CD4-positive, alpha-beta memory T cell (primary cell): Measurements from ENCODE around the gene C18orf54. TPM values are rescaled to one million over a fixed set of nuclear protein-coding genes. Genes with fewer than 3 reads are reported as not detected.

Experiments used
- CTCF ChIA-PET: fragments of 350-600 bp; sonication (Branson Sonifier 250); formaldehyde crosslinking; loops from one replicate; lab custom pipeline; 2021; ENCODE audit warnings: inconsistent platforms; ENCODE audit not compliant: partially characterized antibody; lab: Charles Lee
- POLR2A ChIA-PET: fragments of 350-600 bp; sonication (Branson Sonifier 250); formaldehyde crosslinking; loops from one replicate; lab custom pipeline; 2021; ENCODE audit not compliant: partially characterized antibody; lab: Charles Lee
- DNase-seq, 5 donors: peaks; one replicate each; pipeline versions ENCODE4 v3.0.0 to v3.0.0-alpha.2; 2020 to 2022; ENCODE audit warnings: mixed read lengths in 1 of 5
- H3K27ac ChIP-seq: one replicate; pipeline ENCODE4 v1.7.0; 2013; ENCODE audit warnings: low read depth, low read length
- H3K27me3 ChIP-seq: 2 replicates; pipeline ENCODE4 v1.7.0; 2013; ENCODE audit warnings: mild to moderate bottlenecking, low read length, moderate library complexity; ENCODE audit not compliant: insufficient read depth
- H3K36me3 ChIP-seq: 2 replicates; pipeline ENCODE4 v1.7.0; 2013; ENCODE audit warnings: mild to moderate bottlenecking, low read length, moderate library complexity; ENCODE audit not compliant: insufficient read depth
- H3K4me1 ChIP-seq: 2 replicates; pipeline ENCODE4 v1.7.0; 2013; ENCODE audit warnings: mild to moderate bottlenecking, low read length, moderate library complexity; ENCODE audit not compliant: insufficient read depth
- H3K4me3 ChIP-seq, 2 donors: one replicate each; pipeline ENCODE4 v1.7.0; 2013; ENCODE audit warnings: low read length in 2 of 2, mild to moderate bottlenecking in 1 of 2
- H3K9me3 ChIP-seq, 2 donors: one replicate each; pipeline ENCODE4 v1.7.0; 2013; ENCODE audit warnings: low read length in 2 of 2, control low read depth in 1 of 2; ENCODE audit not compliant: control insufficient read depth in 1 of 2
- H3K27ac Mint-ChIP-seq, 7 donors: one replicate each; pipeline ENCODE4 v1.8.0; 2020 to 2021; ENCODE audit warnings: mixed read lengths in 7 of 7, mild to moderate bottlenecking in 6 of 7, inconsistent platforms in 3 of 7, moderate library complexity in 3 of 7
- H3K27me3 Mint-ChIP-seq, 2 donors: one replicate each; pipeline ENCODE4 v1.8.0; 2020 to 2021; ENCODE audit warnings: mixed read lengths in 2 of 2
- H3K36me3 Mint-ChIP-seq, 2 donors: one replicate each; pipeline ENCODE4 v1.8.0; 2020 to 2021; ENCODE audit warnings: mixed read lengths in 2 of 2, inconsistent platforms in 1 of 2, mild to moderate bottlenecking in 1 of 2
- H3K4me1 Mint-ChIP-seq, 4 donors: one replicate each; pipeline ENCODE4 v1.8.0; 2020 to 2021; ENCODE audit warnings: mixed read lengths in 4 of 4, mild to moderate bottlenecking in 1 of 4
- H3K4me3 Mint-ChIP-seq, 8 donors: one replicate each; pipeline ENCODE4 v1.8.0; 2020 to 2021; ENCODE audit warnings: mixed read lengths in 8 of 8, mild to moderate bottlenecking in 7 of 8, moderate library complexity in 6 of 8, inconsistent platforms in 3 of 8
- H3K9me3 Mint-ChIP-seq, 8 donors: one replicate each; pipeline ENCODE4 v1.8.0; 2020 to 2021; ENCODE audit warnings: mixed read lengths in 8 of 8, mild to moderate bottlenecking in 5 of 8, inconsistent platforms in 3 of 8, moderate library complexity in 1 of 8
- intact Hi-C: fragments of 100-400 bp; cut with micrococcal nuclease; formaldehyde crosslinking; loops from one replicate; pipeline ENCODE4 v1.15.1; 2023
- polyA plus RNA-seq, 2 donors: library from polyadenylated mRNA; unstranded; fragments of 300-500 nt; fragmentation: Illumina TruSeq; gene quantifications; one replicate each; pipeline ENCODE4 v1.2.3, GENCODE V29; 2021
- total RNA-seq, 2 experiments: library from RNA; stranded (reverse); gene quantifications; one replicate each; pipeline ENCODE4 v1.2.3, GENCODE V29; 2021

Gene C18orf54
- total and polyA plus RNA-seq, 4 experiments from 2014 or later: 0.53 to 3.8 (median 2.4) TPM

DNA sequence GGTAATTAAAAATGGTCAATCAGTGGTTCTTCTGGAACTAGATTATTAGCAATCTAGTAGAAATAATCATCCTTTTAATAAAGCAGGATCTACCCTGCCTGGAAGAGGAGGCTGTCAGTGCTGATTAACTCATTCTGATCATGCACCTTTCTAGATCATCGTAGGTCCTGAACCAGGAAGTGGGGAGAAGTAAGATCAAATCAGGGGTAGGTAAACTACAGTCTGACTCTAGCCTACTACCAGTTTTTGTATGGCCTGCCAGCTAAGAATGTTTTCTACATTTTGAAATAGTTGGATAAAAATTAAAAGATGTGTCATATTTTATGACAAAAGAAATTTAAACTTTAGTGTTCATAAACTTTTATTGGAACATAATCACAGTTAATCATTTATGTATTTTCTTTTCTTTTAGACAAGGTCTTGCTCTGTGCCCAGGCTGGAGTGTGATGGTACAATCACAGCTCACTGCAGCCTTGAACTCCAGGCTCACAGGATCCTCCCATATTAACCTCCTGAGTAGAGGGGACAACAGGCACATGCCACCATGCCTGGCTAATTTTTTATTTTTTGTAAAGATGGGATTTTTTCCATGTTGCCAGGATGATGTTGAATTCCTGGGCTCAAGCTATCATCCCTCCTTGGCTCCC lies 36.1 kb downstream of the C18orf54 start:
- H3K9me3 ChIP-seq: no peaks in the 10 kb centered on the region
- no peak overlapping the region for H3K27ac ChIP-seq
- DNase-seq: no peak
- no peaks in the 10 kb centered on the region for H3K27me3 ChIP-seq
- no peaks in the 10 kb centered on the region for H3K4me1 ChIP-seq
- POLR2A ChIA-PET: no interaction called here
- H3K36me3 Mint-ChIP-seq: no peaks in the 10 kb centered on the region
- intact Hi-C loops: no loop called here
- H3K4me3 ChIP-seq: no peak overlapping the region
- no peaks in the 10 kb centered on the region for H3K36me3 ChIP-seq
- peaks cover 0 to 6% (median 4%) of the 10 kb centered on the region in 4 donors for H3K4me1 Mint-ChIP-seq
- H3K27me3 Mint-ChIP-seq: peaks cover 2 to 3% of the 10 kb centered on the region in 2 donors
- H3K9me3 Mint-ChIP-seq: no peaks in the 10 kb centered on the region
- no peak overlapping the region for H3K27ac Mint-ChIP-seq
- no peak overlapping the region for H3K4me3 Mint-ChIP-seq
- CTCF ChIA-PET: interaction anchor here (1.0 to 1.9 kb wide), 2 partner anchors 8 to 171 kb away, joined by 3 to 10 read pairs; no protein-coding TSS in a partner anchor

DNA sequence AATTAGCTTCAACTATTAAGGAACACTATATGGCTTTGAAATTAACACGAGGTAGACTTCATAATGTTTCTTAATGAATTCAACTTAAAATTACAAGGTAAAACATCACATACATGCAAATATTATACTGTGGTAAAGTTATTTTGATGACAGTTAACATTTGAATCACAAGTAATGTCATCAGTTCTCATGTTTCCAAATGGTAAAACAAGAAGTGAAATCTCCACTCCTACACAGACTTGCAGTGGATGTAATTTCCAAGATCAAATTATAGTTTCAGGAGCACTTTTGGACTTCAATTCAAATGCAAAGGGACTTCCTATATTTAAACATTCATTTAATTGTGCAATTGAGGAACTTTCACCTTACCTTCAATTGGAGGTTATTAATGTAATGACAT lies 39.1 kb downstream of the C18orf54 start:
- Mint-ChIP-seq H3K4me3 (no peak overlapping the region), H3K36me3 (no peaks in the 10 kb centered on the region), H3K9me3 (no peaks in the 10 kb centered on the region), H3K27me3 (peaks cover 0 to 2% of the 10 kb centered on the region in 2 donors), H3K4me1 (peaks cover 0 to 3% (median 0%) of the 10 kb centered on the region in 4 donors), H3K27ac (no peak overlapping the region)
- Histone ChIP-seq H3K9me3 (no peaks in the 10 kb centered on the region), H3K27ac (no peak overlapping the region), H3K4me3 (no peak overlapping the region), H3K27me3 (no peaks in the 10 kb centered on the region), H3K4me1 (no peaks in the 10 kb centered on the region), H3K36me3 (no peaks in the 10 kb centered on the region)
- POLR2A ChIA-PET: no interaction called here
- CTCF ChIA-PET: no interaction called here
- intact Hi-C loops: no loop called here
- DNase-seq: no peak

DNA sequence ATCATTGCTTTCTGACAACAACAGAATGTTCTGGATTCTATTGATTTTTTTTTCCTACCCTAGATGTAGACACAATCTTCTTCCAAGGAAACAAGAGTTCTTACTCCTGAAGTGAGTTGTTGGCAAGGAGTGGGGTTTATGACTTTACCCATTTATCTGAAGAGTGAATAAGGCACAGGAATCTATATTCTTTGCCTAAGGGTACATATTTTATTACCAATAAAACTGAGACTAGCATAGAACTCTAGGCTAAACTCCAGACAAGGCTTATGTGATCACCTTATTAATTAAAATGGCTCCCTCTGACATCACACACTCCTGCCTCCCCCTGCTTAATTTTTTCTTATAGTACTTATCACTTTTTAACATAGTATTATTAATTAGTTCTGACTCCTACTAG lies 47.6 kb downstream of the C18orf54 start:
- peaks cover 0 to 3% (median 0%) of the 10 kb centered on the region in 8 donors for H3K9me3 Mint-ChIP-seq
- Histone ChIP-seq H3K36me3 (no peaks in the 10 kb centered on the region), H3K9me3 (no peaks in the 10 kb centered on the region), H3K27ac (no peak overlapping the region), H3K27me3 (no peaks in the 10 kb centered on the region), H3K4me1 (no peaks in the 10 kb centered on the region), H3K4me3 (no peak overlapping the region)
- CTCF ChIA-PET: no interaction called here
- H3K4me3 Mint-ChIP-seq: no peak overlapping the region
- H3K36me3 Mint-ChIP-seq: no peaks in the 10 kb centered on the region
- POLR2A ChIA-PET: no interaction called here
- H3K27ac Mint-ChIP-seq: no peak overlapping the region
- intact Hi-C loops: no loop called here
- H3K4me1 Mint-ChIP-seq: no peaks in the 10 kb centered on the region
- peaks cover 8 to 13% of the 10 kb centered on the region in 2 donors for H3K27me3 Mint-ChIP-seq
- no peak for DNase-seq

DNA sequence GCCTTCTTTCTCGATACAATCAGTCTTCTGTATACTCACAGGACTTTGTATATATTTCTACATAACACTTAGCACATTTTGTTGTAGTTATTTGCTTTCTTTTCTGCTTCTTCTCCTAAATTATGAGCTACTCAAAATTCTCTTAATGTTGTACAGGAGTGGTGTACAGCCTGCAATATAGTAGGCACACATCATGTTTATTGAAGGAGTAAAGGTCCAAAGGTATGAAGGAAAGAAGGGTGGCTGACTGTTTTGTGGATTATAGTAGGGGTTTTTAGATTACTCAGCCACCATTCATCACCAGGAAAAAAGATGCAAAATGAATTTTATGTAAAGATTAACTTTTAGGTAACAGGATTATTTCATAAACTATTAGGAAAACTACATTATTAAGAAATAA lies 54.1 kb downstream of the C18orf54 start:
- intact Hi-C loops: no loop called here
- Histone ChIP-seq H3K27ac (no peak overlapping the region), H3K36me3 (no peaks in the 10 kb centered on the region), H3K27me3 (no peaks in the 10 kb centered on the region), H3K4me3 (no peak overlapping the region), H3K4me1 (no peaks in the 10 kb centered on the region), H3K9me3 (no peaks in the 10 kb centered on the region)
- Mint-ChIP-seq H3K9me3 (peaks cover 0 to 2% (median 0%) of the 10 kb centered on the region in 8 donors), H3K27ac (no peak overlapping the region), H3K36me3 (no peaks in the 10 kb centered on the region), H3K4me3 (no peak overlapping the region), H3K4me1 (no peaks in the 10 kb centered on the region), H3K27me3 (peaks cover 6 to 18% of the 10 kb centered on the region in 2 donors)
- CTCF ChIA-PET: no interaction called here
- no peak for DNase-seq
- POLR2A ChIA-PET: no interaction called here

DNA sequence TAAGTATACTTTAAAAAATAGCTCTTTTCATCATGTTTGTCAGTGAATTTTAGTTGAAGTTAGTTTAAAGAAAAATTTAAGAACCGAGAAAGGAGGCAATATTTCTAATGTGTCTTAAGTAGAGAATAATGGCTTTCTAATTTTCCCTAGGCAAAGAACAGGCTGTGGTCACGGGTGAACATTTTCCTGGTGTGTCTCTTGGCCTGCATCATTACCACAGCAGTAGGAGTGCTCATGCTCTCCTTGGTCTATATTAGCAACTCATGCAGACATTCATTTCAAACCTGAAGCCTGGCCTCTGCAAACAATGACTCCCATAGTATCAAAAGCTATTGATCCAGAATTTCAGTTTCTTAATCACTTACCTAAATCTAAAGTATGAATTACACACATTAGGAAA lies 57.4 kb downstream of the C18orf54 start:
- Histone ChIP-seq H3K4me1 (no peaks in the 10 kb centered on the region), H3K4me3 (no peak overlapping the region), H3K9me3 (no peaks in the 10 kb centered on the region), H3K36me3 (no peaks in the 10 kb centered on the region), H3K27me3 (no peaks in the 10 kb centered on the region), H3K27ac (no peak overlapping the region)
- no peak for DNase-seq
- H3K9me3 Mint-ChIP-seq: peaks cover 0 to 2% (median 0%) of the 10 kb centered on the region in 8 donors
- no peaks in the 10 kb centered on the region for H3K4me1 Mint-ChIP-seq
- CTCF ChIA-PET: no interaction called here
- H3K27me3 Mint-ChIP-seq: peaks cover 7 to 14% of the 10 kb centered on the region in 2 donors
- intact Hi-C loops: no loop called here
- H3K4me3 Mint-ChIP-seq: no peak overlapping the region
- H3K36me3 Mint-ChIP-seq: no peaks in the 10 kb centered on the region
- POLR2A ChIA-PET: no interaction called here
- H3K27ac Mint-ChIP-seq: no peak overlapping the region

DNA sequence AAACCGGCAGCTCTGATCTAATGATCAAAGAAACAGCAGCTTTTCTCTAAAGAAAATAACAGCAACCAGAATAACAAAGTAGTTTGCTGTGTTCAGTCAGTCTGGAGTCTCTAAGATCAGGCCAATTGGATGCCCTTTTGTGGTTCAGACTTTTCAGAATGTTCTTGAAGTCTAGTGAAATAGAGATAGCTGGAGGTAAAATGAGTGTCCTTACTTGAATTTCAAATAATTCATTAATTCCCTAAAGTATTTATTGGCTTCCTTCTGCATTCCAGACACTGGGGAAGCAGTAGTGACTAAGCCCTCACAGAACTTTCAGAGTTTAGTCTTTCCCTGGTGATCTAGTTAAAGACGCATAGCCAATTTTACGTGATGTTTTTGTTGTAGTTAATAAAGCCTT lies 58.7 kb downstream of the C18orf54 start:
- Mint-ChIP-seq H3K27ac (no peak overlapping the region), H3K9me3 (peaks cover 0 to 4% (median 0%) of the 10 kb centered on the region in 8 donors), H3K27me3 (peaks cover 7 to 18% of the 10 kb centered on the region in 2 donors), H3K4me1 (no peaks in the 10 kb centered on the region), H3K36me3 (no peaks in the 10 kb centered on the region), H3K4me3 (no peak overlapping the region)
- ChIA-PET CTCF (no interaction called here), POLR2A (no interaction called here)
- H3K27ac ChIP-seq: no peak overlapping the region
- H3K9me3 ChIP-seq: no peaks in the 10 kb centered on the region
- H3K4me3 ChIP-seq: no peak overlapping the region
- no peaks in the 10 kb centered on the region for H3K4me1 ChIP-seq
- no peaks in the 10 kb centered on the region for H3K36me3 ChIP-seq
- no peaks in the 10 kb centered on the region for H3K27me3 ChIP-seq
- no peak for DNase-seq
- intact Hi-C loops: no loop called here

DNA sequence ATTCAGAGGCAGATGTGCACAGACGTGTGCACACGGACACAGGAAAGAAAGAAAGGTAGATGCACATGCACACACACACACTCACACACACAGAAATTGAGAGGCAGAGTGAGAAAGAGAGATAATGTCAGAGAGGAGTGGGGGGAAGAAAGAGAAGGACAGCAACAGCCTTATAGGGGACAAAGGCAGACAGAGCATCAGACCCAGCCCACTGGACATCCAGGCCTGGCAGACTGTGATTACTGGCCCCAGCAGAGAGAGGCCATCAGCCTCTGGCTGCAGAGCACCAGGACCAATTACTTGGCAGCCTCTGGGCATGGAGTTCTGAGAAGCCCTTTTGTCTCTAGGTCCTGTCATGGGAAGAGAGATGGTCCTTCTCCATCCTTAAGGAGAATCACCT lies 66.1 kb downstream of the C18orf54 start:
- Mint-ChIP-seq H3K27ac (no peak overlapping the region), H3K4me3 (no peak overlapping the region), H3K36me3 (no peaks in the 10 kb centered on the region), H3K27me3 (peaks cover 4 to 13% of the 10 kb centered on the region in 2 donors), H3K4me1 (no peaks in the 10 kb centered on the region), H3K9me3 (peaks cover 0 to 1% (median 0%) of the 10 kb centered on the region in 8 donors)
- Histone ChIP-seq H3K9me3 (no peaks in the 10 kb centered on the region), H3K27ac (no peak overlapping the region), H3K4me3 (no peak overlapping the region), H3K36me3 (no peaks in the 10 kb centered on the region), H3K27me3 (no peaks in the 10 kb centered on the region), H3K4me1 (no peaks in the 10 kb centered on the region)
- intact Hi-C loops: no loop called here
- CTCF ChIA-PET: no interaction called here
- POLR2A ChIA-PET: no interaction called here
- no peak for DNase-seq
